Measurements from ENCODE around the gene BPIFA1.

The BPIFA1 gene

GRCh38 chr20:33231237-33231636 is 4.6 kb upstream of the BPIFA1 start:
- no peak overlapping the region for H3K9ac ChIP-seq (ENCODE audit: low read depth, low read length)
- no peaks in the 10 kb centered on the region for H3K4me1 ChIP-seq (ENCODE audit: insufficient read depth, low read length)
- no peaks in the 10 kb centered on the region for H3K9me3 ChIP-seq (ENCODE audit: control insufficient read depth, insufficient read depth, low read length)
- no peaks in the 10 kb centered on the region for H3K36me3 ChIP-seq (ENCODE audit: insufficient read depth, low read length)

DNA sequence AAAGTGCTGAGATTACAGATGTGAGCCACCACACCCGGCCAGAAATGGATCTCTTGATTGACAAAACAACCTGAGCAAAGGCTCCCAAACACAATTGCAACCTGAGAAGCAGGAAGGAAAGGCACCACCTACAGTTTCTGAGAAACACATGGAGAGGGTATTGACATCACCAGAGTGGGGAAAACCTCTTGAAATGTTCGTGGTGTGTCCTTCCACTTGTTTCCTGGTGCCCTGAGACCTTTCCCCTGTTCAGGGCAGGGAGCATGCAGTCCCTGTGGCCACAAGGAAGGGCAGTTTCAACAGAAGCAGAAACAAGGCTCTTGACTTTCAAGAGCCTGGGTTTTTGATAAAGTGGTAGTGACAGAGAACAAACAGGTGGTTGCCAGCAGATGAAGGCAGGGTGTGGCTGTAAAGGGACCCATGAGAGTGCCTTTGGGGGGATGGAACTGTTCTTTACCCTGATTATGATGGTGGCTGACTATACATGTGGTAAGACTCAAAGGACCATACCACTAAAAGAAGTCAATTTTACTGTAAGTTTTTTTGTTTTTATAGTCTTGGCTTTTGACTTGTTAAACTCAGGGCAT is 3.2 kb upstream of the BPIFA1 start:
- Histone ChIP-seq H3K4me1 (ENCODE audit: insufficient read depth, low read length) (no peaks in the 10 kb centered on the region), H3K9ac (ENCODE audit: low read depth, low read length) (no peak overlapping the region), H3K9me3 (ENCODE audit: control insufficient read depth, insufficient read depth, low read length) (no peaks in the 10 kb centered on the region), H3K36me3 (ENCODE audit: insufficient read depth, low read length) (no peaks in the 10 kb centered on the region)

GRCh38 chr20:33233129-33233774 is 2.5 kb upstream of the BPIFA1 start:
- H3K9ac ChIP-seq (ENCODE audit: low read depth, low read length): no peak overlapping the region
- no peaks in the 10 kb centered on the region for H3K9me3 ChIP-seq (ENCODE audit: control insufficient read depth, insufficient read depth, low read length)
- no peaks in the 10 kb centered on the region for H3K36me3 ChIP-seq (ENCODE audit: insufficient read depth, low read length)
- no peaks in the 10 kb centered on the region for H3K4me1 ChIP-seq (ENCODE audit: insufficient read depth, low read length)

GRCh38 chr20:33234050-33234449 is 1.7 kb upstream of the BPIFA1 start:
- Histone ChIP-seq H3K4me1 (ENCODE audit: insufficient read depth, low read length) (no peaks in the 10 kb centered on the region), H3K9me3 (ENCODE audit: control insufficient read depth, insufficient read depth, low read length) (no peaks in the 10 kb centered on the region), H3K36me3 (ENCODE audit: insufficient read depth, low read length) (no peaks in the 10 kb centered on the region), H3K9ac (ENCODE audit: low read depth, low read length) (no peak overlapping the region)

GRCh38 chr20:33236351-33236750 is 555 bp downstream of the BPIFA1 start:
- Histone ChIP-seq H3K9me3 (ENCODE audit: control insufficient read depth, insufficient read depth, low read length) (no peaks in the 10 kb centered on the region), H3K36me3 (ENCODE audit: insufficient read depth, low read length) (no peaks in the 10 kb centered on the region), H3K9ac (ENCODE audit: low read depth, low read length) (no peak overlapping the region), H3K4me1 (ENCODE audit: insufficient read depth, low read length) (no peaks in the 10 kb centered on the region)

GRCh38 chr20:33237989-33238388 is 2.2 kb downstream of the BPIFA1 start:
- Histone ChIP-seq H3K36me3 (ENCODE audit: insufficient read depth, low read length) (no peaks in the 10 kb centered on the region), H3K9me3 (ENCODE audit: control insufficient read depth, insufficient read depth, low read length) (no peaks in the 10 kb centered on the region), H3K4me1 (ENCODE audit: insufficient read depth, low read length) (no peaks in the 10 kb centered on the region)

GRCh38 chr20:33239418-33239817 is 3.6 kb downstream of the BPIFA1 start:
- no peaks in the 10 kb centered on the region for H3K36me3 ChIP-seq (ENCODE audit: insufficient read depth, low read length)
- no peaks in the 10 kb centered on the region for H3K4me1 ChIP-seq (ENCODE audit: insufficient read depth, low read length)

More at GRCh38 chr20:33237989-33238388, 2.2 kb downstream of the BPIFA1 start:
- H3K9ac ChIP-seq (ENCODE audit: low read depth, low read length): no peak overlapping the region

DNA sequence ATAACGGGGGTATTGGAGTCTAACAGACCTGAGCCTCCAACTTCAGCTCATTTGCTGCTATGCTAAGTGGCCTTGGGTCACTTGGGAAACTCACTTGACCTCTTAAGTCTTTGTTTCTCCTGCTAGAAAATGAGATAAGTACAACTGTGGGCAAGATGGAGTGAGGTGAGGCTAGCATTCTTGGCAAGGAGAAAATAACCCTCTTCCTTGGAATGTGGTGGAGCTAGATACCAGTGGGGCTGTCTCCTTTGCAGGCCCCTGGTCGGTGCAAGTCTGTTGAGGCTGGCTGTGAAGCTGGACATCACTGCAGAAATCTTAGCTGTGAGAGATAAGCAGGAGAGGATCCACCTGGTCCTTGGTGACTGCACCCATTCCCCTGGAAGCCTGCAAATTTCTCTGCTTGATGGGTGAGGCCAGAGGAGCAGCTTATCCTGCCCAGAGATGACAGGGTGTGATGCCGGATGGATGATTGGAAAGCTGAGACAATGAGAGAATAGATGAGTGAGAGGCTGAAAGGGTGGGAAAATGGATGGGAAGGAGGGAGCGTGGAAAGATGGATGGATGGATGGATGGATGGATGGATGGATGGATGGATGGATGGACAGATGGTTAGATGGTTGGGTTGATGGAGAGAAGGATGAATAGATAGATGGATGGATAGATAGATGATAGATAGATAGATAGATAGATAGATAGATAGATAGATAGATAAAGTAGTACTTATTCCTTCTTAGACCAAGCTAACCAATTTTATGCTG is 4.4 kb downstream of the BPIFA1 start:
- Histone ChIP-seq H3K4me1 (ENCODE audit: insufficient read depth, low read length) (no peaks in the 10 kb centered on the region), H3K9me3 (ENCODE audit: control insufficient read depth, insufficient read depth, low read length) (no peaks in the 10 kb centered on the region), H3K9ac (ENCODE audit: low read depth, low read length) (no peak overlapping the region), H3K36me3 (ENCODE audit: insufficient read depth, low read length) (no peaks in the 10 kb centered on the region)

More at GRCh38 chr20:33239418-33239817, 3.6 kb downstream of the BPIFA1 start:
- no peaks in the 10 kb centered on the region for H3K9me3 ChIP-seq (ENCODE audit: control insufficient read depth, insufficient read depth, low read length)
- H3K9ac ChIP-seq (ENCODE audit: low read depth, low read length): no peak overlapping the region

- H3K4me1 ChIP-seq (ENCODE audit: insufficient read depth, low read length): no peaks in the 10 kb centered on the region
- no peaks in the 10 kb centered on the region for H3K9me3 ChIP-seq (ENCODE audit: control insufficient read depth, insufficient read depth, low read length)
- H3K36me3 ChIP-seq (ENCODE audit: insufficient read depth, low read length): no peaks in the 10 kb centered on the region
- no peak overlapping the region for H3K9ac ChIP-seq (ENCODE audit: low read depth, low read length)
These were observed 5.1 kb downstream of the BPIFA1 start for GRCh38 chr20:33240923-33241322.

DNA sequence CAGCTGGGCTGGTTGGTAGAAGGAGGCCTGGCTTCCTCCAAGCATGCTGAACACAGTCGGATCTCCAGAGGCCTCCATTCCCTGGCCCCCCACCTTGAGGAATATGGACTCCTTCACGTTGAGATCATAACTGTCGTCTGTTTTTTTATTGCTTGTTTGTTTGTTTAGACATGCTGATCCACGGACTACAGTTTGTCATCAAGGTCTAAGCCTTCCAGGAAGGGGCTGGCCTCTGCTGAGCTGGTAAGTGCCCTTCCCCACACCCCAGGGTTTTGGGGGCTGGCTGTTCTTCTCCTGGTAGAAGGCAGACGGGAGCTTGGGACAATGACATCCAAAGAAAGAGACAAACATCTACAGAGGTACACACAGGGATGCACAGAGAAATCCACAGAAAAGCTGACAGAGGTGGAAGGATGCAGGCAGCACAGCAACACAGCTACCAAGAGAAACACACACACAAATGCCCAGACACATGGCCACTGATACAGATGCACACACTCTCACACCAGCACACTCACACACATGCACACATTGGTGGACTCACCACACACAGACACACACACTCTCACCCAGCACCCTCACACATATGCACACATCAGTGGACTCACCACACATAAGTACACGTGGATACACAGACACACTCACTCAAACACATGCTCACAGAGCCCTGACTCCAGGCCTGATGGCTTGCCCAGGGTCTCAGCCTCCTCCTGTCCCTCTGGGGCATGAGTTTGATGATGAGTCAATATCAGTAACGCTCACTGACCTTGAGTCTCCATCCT is 6.7 kb downstream of the BPIFA1 start:
- Histone ChIP-seq H3K9ac (ENCODE audit: low read depth, low read length) (no peak overlapping the region), H3K36me3 (ENCODE audit: insufficient read depth, low read length) (no peaks in the 10 kb centered on the region), H3K9me3 (ENCODE audit: control insufficient read depth, insufficient read depth, low read length) (no peaks in the 10 kb centered on the region), H3K4me1 (ENCODE audit: insufficient read depth, low read length) (no peaks in the 10 kb centered on the region)

DNA sequence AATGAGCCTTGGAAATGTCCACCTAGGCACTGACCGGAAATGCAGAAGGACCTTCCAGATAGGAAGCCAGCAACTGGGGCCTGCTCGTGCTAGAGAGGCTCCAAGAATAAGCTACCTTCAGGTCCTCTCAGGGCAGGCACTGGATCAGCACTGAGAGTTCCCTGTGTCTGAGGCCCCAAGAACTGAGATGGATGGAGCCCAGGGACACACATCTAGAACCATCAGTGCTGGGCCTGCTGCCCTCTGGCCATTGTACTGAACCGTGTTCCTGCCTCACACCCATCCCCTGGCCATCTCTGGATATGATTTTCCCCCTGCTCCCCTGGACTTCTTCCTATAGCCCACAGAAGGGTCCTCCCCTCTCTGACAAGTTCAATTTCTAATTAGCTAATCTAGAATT is 10.3 kb downstream of the BPIFA1 start:
- Histone ChIP-seq H3K9me3 (ENCODE audit: control insufficient read depth, insufficient read depth, low read length) (no peaks in the 10 kb centered on the region), H3K36me3 (ENCODE audit: insufficient read depth, low read length) (no peaks in the 10 kb centered on the region), H3K4me1 (ENCODE audit: insufficient read depth, low read length) (no peaks in the 10 kb centered on the region), H3K9ac (ENCODE audit: low read depth, low read length) (no peak overlapping the region)

- Histone ChIP-seq H3K36me3 (ENCODE audit: insufficient read depth, low read length) (no peaks in the 10 kb centered on the region), H3K9ac (ENCODE audit: low read depth, low read length) (no peak overlapping the region), H3K9me3 (ENCODE audit: control insufficient read depth, insufficient read depth, low read length) (no peaks in the 10 kb centered on the region), H3K4me1 (ENCODE audit: insufficient read depth, low read length) (no peaks in the 10 kb centered on the region)
These were observed 13.7 kb downstream of the BPIFA1 start for GRCh38 chr20:33249456-33249855.

GRCh38 chr20:33250666-33251065 is 14.9 kb downstream of the BPIFA1 start:
- Histone ChIP-seq H3K36me3 (ENCODE audit: insufficient read depth, low read length) (no peaks in the 10 kb centered on the region), H3K9me3 (ENCODE audit: control insufficient read depth, insufficient read depth, low read length) (no peaks in the 10 kb centered on the region), H3K4me1 (ENCODE audit: insufficient read depth, low read length) (no peaks in the 10 kb centered on the region), H3K9ac (ENCODE audit: low read depth, low read length) (no peak overlapping the region)

DNA sequence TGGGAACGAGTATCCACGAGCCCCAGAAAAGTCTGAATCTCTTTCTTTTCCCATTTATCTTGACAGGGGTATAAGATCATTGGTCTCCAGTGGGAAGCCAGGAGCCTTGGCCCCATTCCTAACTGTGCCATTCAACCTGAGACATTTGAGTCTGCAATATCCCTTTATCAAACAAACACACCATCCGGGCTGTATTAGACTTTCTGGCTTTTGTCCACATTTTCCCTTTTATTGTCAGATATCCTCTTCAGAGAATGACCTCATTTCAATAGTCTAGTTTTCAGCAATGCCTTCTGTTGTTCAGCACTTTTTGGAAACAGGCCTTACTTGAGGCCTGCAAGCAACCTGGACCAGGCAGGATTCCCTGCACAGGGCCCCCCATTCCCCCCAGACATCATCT is 15.7 kb downstream of the BPIFA1 start:
- Histone ChIP-seq H3K4me1 (ENCODE audit: insufficient read depth, low read length) (no peaks in the 10 kb centered on the region), H3K9ac (ENCODE audit: low read depth, low read length) (no peak overlapping the region), H3K36me3 (ENCODE audit: insufficient read depth, low read length) (no peaks in the 10 kb centered on the region), H3K9me3 (ENCODE audit: control insufficient read depth, insufficient read depth, low read length) (no peaks in the 10 kb centered on the region)
